ENCODE data around the gene EIF3D. TPM values are rescaled to one million over a fixed set of nuclear protein-coding genes. Genes with fewer than 3 reads are reported as not detected.

EIF3D gene
- total RNA-seq, 1 experiment from 2014 or later, result 237 TPM

DNA sequence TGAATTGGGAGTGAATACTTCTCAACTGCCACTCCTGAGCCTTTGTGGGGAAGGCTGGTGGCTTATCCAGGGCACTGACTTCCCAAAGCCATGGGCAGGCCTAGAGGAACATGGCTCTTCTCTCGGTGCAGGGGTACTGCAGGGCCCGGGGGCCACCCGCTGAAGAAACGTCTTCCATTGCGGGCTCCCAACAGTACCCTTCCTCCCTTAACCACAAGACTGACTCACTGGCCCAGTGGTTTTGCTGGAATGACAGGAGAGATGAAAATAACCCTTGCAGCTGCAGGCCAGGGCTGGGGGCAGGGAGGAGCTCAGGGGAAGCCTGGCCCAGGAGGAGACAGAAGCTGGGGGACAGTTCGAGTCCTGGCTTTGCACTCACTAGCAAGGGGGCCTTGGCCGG is 61.0 kb downstream of the EIF3D start:
- ChIA-PET CTCF (no interaction called here), POLR2A (no interaction called here)
- no peak for DNase-seq (ENCODE audit: low spot score)
- no peak for ATAC-seq
- Mint-ChIP-seq H3K4me1 (0 out of 2 replicates have a peak, but pooled peaks cover 3% of the 10 kb centered on the region), H3K9me3 (no peaks in the 10 kb centered on the region), H3K36me3 (peaks cover 6% of the 10 kb centered on the region; the same call in 1 of the 2 replicates), H3K27ac (no peak overlapping the region; the same call in 1 of the 2 replicates), H3K4me3 (no peak overlapping the region), H3K27me3 (ENCODE audit: low read depth) (no peaks in the 10 kb centered on the region)
- no peak for TF ChIP-seq EMX1 (CRISPR knock-in tag; IDR thresholded peaks at IDR 0.05)
- TF ChIP-seq ARID4B (CRISPR knock-in tag; IDR thresholded peaks at IDR 0.05; ENCODE audit: borderline replicate concordance), result no peak
- no peak for TF ChIP-seq ATF1 (CRISPR knock-in tag; IDR thresholded peaks at IDR 0.05)
- no peak for TF ChIP-seq MXD4 (CRISPR knock-in tag; IDR thresholded peaks at IDR 0.05; ENCODE audit: borderline replicate concordance)
- no peak for TF ChIP-seq HMGXB4 (CRISPR knock-in tag; IDR thresholded peaks at IDR 0.05)
- TF ChIP-seq FOXP1 (CRISPR knock-in tag; IDR thresholded peaks at IDR 0.05; ENCODE audit: borderline replicate concordance), result no peak
- TF ChIP-seq NR1H2 (CRISPR knock-in tag; IDR thresholded peaks at IDR 0.05), result no peak
- no peak for TF ChIP-seq TEAD1 (CRISPR knock-in tag; IDR thresholded peaks at IDR 0.05)
- TF ChIP-seq PRRX2 (CRISPR knock-in tag; IDR thresholded peaks at IDR 0.05), result no peak
- TF ChIP-seq RORB (CRISPR knock-in tag; IDR thresholded peaks at IDR 0.05), result no peak
- TF ChIP-seq ESRRA (CRISPR knock-in tag; IDR thresholded peaks at IDR 0.05; ENCODE audit: borderline replicate concordance), result no peak
- no peak for TF ChIP-seq GTF2I (CRISPR knock-in tag; conservative IDR thresholded peaks at IDR 0.05)
- no peak for TF ChIP-seq ZNF396 (CRISPR knock-in tag; IDR thresholded peaks at IDR 0.05; ENCODE audit: borderline replicate concordance)
- no peak for TF ChIP-seq TEAD4 (CRISPR knock-in tag; IDR thresholded peaks at IDR 0.05)
- TF ChIP-seq KAT7 (CRISPR knock-in tag; IDR thresholded peaks at IDR 0.05; ENCODE audit: borderline replicate concordance), result no peak
- TF ChIP-seq ZNF232 (CRISPR knock-in tag; IDR thresholded peaks at IDR 0.05), result no peak
- TF ChIP-seq MLX (CRISPR knock-in tag; IDR thresholded peaks at IDR 0.05), result no peak
- TF ChIP-seq, protein P1, sequence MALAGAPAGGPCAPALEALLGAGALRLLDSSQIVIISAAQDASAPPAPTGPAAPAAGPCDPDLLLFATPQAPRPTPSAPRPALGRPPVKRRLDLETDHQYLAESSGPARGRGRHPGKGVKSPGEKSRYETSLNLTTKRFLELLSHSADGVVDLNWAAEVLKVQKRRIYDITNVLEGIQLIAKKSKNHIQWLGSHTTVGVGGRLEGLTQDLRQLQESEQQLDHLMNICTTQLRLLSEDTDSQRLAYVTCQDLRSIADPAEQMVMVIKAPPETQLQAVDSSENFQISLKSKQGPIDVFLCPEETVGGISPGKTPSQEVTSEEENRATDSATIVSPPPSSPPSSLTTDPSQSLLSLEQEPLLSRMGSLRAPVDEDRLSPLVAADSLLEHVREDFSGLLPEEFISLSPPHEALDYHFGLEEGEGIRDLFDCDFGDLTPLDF (CRISPR knock-in tag; IDR thresholded peaks at IDR 0.05), result no peak
- TF ChIP-seq CTCF (IDR thresholded peaks at IDR 0.05), result no peak
- TF ChIP-seq FOXK1 (CRISPR knock-in tag; IDR thresholded peaks at IDR 0.05), result no peak

All from WTC11 (cell line).